HG03159 (cell line): ENCODE data around the gene TLR5.

Source experiments
- ATAC-seq: cut with Tn5 transposase; IDR thresholded peaks from one replicate; pipeline ENCODE4 v1.9.1; 2021; ENCODE audit warnings: mild to moderate bottlenecking, moderate library complexity; ENCODE audit not compliant: unreplicated experiment

Gene TLR5

DNA sequence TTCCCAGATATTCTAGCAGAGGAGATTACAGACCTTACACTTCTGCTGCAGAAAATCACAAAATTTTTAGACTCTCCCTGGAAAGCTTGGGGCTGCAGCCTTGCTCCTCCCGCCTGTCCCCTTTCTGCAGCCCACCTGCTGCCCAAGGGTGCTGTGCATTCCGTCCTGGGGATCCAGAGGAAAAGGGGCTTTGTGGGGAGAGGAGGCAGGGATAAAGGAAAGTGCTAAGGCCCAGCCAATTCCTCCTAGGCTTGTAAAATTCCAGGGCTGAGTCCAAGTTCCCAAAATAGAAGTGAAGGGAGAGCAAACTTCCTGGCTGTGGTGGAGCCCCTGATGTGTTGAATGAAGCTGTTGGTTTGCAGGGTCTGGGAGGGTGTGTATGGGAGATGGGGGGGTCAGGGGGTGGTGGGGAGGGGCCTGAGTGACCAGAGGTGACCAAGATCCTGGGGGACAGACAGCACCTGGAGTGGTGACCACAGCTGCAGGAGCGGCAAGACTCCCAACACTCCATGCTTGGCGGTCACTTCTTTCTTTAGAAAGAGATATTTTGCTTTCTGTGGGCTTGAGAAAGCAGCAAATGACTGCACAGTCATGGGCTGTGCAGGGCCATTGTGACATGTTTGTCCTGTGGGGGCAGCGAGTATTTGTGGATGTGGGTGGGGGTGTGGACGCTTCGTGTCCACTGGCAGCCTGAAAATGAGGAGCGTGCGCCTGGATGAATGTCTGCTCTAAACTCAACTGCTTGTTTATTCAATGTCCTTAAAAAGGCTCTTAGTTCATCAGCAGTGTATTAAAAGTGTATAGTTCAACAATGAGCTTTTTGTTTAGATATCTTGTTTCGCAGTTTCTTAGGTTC is 68.4 kb downstream of the TLR5 start:
- no peak for ATAC-seq

DNA sequence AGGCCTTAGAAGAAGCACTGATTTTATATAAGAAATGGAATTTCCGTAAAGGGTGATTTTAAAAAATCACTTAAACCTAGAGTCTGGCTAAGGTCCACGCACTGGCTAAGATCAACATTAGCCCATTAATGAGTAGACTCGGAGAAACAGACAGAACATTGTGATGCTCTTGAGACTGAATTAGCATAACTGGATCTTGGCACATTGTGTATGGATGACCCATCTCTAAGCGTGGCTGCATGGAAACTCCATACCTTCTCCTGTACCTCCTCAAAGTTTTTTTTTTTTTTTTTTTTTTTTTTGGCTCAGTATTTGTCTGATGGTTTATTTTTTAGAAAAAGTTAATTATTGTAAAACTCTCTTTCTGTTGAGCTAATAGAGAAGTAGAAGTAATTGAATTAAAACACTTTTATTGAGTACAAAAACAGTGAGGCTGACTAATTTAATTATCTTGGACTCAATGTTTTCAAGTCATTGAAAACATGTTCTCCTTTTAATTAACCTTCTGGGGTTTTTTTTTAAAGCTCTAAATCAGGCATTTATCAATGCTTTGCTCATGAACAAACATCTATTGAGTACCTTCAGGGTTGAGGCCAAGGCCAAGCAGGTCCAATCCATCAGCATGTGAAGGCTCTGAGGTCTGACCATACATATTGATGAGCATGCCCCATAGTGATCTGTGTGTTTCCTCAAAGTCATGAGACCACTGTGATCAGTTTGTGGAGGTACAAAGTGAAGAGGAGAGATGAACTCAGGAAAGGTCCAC is 74.0 kb downstream of the TLR5 start:
- no peak for ATAC-seq

DNA sequence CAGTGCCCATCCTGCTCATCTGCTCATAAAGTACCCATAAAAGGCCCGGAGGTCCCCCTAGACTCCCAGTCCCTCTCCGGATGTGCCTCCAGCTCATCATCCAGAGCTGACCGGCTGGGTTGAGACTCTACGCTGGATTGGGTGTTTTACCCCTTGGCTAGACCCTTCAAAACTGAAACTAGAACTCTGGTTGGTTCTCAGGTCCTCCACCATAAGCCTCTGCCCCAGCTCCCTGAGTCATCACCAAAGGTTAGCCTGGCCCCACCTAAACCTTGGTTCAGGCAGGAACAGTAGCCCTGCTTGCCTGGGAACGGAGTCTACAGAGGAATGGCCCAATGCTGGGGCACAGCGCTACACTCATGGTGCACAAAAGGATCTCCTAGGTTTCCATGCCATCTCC is 75.1 kb downstream of the TLR5 start:
- no peak for ATAC-seq

DNA sequence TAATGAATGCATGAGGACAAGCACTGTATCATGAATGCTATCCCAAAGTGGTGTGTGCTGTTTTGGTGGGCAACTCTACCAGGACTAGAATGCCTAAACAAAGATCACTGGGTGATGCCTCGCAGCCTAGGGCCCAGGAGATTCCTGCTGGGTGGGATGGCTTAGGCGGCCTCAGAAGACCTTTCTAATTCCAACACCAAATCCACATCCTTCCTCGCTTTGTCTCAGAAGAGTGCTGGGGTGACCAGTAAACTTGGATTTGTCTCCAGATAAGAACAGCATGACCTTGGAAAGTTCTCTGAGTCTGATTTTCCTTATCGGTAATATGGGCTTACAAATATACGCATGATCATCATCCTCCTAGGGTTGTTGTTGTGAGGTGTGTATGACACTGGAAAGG is 76.6 kb downstream of the TLR5 start:
- no peak for ATAC-seq

DNA sequence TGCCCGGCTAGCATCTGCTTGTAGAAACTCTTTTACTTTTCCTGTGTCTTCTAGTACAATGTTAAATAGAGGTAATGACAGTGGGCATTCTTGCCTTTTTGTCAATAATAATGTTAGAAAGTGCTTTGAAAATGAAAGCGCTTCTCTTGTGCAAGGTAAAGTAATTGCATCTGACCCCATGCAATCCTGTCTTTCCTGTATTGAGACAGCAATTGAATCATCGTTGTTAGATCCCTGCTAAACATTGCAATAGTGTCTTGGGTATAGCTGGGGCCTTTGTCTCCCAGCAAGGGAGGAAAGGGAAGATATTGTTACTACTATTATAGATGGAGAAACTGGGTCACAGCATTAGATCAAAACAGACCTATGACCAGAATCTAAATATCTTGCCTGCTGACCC is 80.9 kb downstream of the TLR5 start:
- ATAC-seq, result no peak

DNA sequence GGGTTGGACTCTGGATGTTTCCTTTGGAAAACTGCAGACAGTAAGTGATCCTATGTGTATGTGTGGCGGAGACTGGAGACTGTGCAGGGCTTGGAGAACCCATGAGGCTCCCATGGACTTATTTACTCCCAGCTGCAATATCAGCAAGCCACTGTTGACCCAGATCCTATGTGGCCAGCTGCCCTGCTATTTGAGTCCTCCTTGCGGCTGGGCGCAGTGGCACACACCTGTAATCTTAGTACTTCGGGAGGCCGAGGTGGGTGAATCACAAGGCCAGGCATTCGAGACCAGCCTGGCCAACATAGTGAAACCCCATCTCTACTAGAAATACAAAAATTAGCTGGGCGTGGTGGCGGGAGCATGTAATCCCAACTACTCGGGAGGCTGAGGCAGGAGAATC is 83.5 kb downstream of the TLR5 start:
- no peak for ATAC-seq
